HG03520 (cell line): ENCODE results near the gene EXOSC9.
"Not testable (repeated sequence)": the region's sequence is repeated elsewhere in the genome, so short reads cannot be mapped to it uniquely, and the experiment has no call there.

Experiments
- ATAC-seq: cut with Tn5 transposase; IDR thresholded peaks from one replicate; pipeline ENCODE4 v1.9.1; 2021; ENCODE audit warnings: mild to moderate bottlenecking, moderate library complexity; ENCODE audit not compliant: unreplicated experiment

EXOSC9 gene, protein sequence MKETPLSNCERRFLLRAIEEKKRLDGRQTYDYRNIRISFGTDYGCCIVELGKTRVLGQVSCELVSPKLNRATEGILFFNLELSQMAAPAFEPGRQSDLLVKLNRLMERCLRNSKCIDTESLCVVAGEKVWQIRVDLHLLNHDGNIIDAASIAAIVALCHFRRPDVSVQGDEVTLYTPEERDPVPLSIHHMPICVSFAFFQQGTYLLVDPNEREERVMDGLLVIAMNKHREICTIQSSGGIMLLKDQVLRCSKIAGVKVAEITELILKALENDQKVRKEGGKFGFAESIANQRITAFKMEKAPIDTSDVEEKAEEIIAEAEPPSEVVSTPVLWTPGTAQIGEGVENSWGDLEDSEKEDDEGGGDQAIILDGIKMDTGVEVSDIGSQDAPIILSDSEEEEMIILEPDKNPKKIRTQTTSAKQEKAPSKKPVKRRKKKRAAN

DNA sequence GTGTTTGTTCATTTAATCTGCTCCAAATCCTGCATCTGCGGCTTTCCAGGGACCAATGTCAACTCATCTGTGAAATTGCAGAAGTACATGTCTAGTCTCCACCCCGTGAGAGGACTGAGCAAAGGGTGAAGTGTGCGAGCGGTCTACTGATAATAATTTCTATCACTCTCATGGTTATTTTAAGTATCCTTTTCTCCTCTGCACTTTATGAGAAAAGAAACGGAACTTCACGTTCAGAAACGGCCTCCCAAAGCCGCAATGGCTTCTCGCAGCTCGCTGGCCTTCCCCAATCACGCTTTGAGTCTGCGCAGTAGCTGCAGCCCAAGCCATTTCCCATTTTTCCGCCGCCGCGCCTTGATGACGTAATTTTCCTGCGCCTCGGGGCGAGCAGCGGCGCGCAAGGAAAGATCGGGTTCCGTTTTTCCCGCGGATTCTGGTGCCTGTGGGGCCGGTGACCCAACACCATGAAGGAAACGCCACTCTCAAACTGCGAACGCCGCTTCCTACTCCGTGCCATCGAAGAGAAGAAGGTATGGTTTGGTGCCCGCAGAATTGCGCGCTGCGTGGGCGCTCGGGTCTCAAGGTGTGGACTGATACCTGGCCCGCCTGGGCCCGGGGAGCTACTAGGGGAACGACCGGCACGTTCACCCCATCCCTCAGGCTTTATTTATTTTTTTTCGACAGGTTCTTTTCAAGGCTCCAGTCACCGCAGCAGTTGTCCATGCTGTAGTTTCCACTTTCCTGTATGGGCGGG lies at the start of gene EXOSC9:
EXOSC9 (plus strand) TSS at position 363 of the 754 bp plus-strand sequence; CDS start at position 465, 102 bp downstream.
- ATAC-seq: peak; percentile 78

DNA sequence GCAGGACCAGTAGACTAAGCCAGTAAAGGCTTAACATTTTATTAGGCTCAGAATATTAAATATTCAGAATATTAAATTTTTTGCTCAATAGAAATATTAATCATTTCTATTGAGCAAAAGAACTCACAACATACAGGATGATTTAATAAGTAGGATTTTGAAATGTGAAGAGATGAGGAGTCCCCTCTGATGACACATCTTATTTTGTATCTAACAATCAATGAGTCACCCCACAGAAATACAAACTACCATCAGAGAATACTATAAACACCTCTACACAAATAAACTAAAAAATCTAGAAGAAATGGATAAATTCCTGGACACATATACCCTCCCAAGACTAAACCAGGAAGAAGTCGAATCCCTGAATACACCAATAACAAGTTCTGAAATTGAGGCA lies 49.0 kb upstream of the EXOSC9 start:
- not testable (repeated sequence) for ATAC-seq

DNA sequence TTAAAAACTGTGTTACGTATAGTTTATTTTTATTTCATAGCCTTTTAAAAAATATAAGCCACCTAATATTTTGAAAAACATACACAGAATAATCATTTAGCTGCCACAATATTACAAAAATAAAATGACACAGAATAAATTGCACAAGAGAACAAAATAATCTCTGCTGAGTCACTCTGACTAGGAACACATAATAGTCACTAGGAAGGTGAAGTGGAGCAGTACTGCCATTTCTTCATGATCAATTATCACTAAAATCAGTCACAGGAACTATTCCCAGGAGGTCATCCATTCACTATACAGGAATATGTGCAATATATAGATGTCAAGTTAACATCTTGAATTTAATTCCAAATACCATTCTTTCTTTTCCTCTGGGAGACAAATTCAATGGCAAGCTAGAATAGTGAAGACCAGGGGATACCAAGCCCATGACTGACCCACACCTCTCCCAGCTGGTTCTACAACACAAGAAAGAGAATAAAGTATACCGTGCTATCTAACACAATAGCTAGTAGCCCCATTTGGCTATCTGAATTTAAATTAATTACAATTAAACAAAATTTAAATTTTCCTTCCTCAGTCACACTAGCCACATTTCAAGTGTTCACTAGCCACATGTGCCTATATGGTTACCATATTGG lies 42.1 kb upstream of the EXOSC9 start:
- no peak for ATAC-seq

DNA sequence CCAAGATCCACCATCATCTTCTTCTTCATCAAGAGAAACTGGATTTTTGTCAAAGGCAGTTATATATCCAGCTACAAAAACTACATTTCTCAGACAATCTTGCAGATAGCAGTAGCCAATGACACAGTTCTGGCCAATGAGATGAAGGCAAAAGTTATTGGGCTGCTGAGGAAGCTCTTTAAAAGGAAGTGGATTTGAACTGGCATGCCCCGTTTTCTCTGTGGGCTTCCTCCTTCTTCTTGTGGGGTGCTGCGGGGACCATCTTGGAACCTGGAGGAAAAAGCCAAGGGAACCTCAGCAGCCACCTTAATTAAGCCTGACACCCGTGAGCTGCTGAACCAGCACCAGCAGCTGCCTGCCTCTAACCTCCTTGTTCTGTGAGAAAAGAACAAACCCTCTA lies 40.9 kb upstream of the EXOSC9 start:
- no peak for ATAC-seq

DNA sequence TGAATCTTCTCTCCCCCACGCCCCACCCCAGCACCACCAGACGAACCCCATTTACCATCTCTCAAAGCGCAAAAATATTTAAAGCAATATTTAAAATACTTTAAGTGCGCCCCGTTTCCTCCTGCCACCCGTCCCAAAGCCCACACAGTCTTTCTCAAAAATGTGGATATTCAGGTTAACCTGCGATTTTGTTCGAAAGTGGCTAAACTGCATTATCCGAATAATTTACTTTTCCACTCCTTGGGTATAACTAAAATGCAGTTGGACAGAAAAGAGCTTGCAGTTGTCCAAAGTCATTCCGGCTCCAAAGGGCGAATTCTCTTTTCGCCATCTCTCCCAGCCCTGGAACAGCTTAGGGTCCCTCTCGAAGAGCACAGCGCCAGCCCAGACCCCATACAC lies 36.8 kb upstream of the EXOSC9 start:
- ATAC-seq: no peak

DNA sequence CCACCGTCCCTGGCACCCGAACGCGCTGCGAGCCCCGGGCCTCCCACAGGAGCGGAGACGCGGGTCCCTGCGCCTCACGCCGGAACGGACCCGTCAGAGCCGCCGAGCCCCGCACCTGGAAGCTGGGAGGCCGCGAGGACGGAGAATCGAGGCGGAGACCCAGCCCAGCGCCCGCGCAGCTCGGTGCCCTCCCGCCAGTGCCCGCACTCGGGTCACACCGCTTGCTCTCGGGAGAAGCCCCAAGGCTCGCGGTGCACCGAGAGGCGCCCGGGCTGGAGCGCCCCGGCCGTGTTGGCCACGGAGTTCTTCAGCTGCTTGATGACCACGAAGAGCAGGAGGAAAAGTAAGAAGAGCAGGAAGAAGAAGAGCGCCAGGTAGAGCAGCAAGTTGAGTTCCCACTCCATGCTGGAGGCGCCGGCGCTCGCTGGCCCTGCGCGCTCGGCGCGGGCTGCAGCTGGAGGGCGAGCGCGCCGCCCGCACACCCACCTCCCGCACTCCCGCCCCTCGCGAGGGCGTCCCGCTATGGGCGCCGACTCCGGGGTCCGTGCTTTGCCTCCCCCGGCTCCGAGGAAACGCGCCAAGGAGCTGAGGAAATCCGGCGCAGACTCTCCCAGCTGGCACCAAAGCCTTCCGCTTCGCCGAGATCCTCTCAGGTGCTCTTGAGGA lies 36.3 kb upstream of the EXOSC9 start, which contains the start of gene SMIM43:
SMIM43 (minus strand) TSS at position 463 of the 666 bp plus-strand sequence; CDS start at position 404, 59 bp downstream.
- ATAC-seq: no peak

DNA sequence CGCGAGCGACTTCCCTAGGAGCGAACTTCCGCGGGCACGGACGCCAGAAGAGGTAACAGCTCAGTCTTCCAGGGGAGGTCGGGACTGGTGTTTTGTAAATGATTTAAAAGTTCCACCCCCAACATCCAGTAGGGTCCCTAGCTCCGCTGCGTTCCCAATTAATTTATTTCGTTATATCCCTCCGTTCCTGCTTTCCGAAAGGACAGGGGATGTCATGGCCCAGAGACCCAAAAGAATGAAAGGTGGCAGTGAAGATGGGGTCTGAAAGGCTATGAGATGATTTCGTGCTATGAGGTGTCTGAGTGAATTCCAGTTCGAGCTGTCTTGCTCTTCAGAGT lies 35.8 kb upstream of the EXOSC9 start:
- ATAC-seq: no peak

DNA sequence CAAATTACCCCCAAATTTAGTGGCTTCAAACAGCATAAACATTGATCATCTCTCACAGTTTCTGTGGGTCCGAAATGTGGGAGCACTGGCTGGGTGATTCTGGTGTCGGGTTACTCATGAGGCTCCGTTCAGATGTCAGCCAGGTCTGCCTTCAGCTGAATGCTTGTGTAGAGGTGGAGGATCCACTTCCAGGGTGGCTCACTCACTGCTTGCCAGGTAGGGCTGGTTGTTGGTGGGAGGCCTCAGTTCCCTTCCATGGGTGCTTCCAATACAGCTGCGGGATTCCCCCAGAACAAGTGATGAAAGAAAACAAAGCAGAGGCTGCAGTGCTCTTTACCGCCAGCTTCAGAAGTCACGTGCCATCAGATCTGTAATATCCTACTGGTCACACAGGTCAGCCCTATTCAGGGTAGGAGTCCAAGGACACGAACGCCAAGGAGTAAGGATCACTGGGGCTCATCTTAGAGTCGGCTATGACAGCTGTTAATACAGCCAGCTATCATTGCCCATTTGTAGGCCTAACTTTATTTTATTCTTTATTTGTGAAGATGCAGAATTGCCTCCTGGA lies 35.1 kb upstream of the EXOSC9 start:
- ATAC-seq: no peak

DNA sequence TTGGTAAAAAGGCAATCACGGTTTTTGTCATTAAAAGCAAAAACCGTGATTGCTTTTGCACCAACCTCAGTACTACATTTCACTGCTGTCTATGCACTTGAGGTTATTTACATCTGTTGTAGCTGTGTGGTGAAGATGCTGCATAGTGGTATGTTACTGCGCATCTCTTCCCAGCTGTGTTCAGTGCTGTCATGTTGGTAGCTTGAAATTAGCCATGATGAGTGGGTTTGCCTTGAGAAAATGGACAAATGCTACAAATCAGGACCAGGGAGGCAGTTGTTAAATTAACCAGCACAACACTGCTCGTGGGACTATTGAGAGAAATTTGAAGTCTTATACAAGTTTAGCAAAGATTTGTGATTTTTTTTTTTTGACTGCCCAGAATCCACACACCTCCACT lies 34.0 kb upstream of the EXOSC9 start:
- no peak for ATAC-seq

DNA sequence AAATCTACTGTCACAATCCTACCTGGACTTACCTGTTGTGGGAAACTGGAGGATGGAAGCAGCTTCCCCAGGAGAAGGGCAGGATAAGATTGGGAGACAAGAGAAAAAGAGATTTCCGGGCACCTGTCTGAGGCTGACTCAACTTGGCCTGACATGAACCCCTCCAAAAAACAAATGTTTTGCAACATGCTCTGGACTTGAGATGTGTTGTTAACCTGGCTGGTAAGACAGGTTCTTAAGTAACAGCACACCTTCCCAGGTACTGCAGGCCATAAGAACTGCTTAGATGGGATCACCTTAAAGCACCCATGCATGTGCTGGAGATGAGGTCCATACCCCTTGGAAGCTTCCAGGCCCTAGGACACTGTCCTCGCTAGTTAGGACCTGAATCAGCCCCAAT lies 31.8 kb upstream of the EXOSC9 start:
- no peak for ATAC-seq

DNA sequence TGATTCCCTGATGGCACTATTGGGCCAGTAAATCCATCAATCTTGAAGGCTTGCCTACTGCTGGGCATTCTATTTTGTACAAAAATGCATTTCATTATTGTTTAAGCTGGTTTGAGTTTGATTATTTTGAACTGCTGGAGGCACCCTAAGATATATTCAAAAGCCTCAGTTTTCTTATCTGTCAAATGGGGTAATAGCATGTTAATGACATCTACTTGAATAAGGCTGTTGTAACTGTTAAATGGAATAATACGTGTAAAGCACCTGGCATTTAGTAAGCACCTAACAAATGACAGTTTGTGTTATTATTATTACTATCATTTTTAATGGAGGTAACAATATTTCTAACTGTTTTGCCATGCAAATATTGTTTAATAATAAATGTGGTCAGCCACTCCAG lies 29.3 kb upstream of the EXOSC9 start:
- ATAC-seq: no peak

DNA sequence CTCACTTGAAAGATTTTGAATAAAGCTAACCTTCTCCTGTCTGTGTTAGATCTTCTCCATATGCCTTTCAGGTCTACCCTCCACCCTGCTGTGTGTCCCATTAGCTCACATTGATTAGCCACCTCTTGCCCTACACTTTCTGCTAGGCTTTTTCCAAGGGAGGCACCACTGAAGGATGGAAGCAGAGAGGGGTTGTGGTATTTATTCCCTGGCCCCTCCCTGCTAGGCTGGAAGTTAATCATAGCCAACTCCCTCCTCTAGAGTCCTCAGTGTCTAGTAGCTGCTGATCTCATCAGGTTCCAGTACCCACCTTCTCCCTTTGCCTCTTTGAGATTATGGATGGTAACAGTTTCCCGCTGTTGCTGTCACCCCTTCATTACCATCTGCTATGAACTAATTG lies 27.2 kb upstream of the EXOSC9 start:
- no peak for ATAC-seq

DNA sequence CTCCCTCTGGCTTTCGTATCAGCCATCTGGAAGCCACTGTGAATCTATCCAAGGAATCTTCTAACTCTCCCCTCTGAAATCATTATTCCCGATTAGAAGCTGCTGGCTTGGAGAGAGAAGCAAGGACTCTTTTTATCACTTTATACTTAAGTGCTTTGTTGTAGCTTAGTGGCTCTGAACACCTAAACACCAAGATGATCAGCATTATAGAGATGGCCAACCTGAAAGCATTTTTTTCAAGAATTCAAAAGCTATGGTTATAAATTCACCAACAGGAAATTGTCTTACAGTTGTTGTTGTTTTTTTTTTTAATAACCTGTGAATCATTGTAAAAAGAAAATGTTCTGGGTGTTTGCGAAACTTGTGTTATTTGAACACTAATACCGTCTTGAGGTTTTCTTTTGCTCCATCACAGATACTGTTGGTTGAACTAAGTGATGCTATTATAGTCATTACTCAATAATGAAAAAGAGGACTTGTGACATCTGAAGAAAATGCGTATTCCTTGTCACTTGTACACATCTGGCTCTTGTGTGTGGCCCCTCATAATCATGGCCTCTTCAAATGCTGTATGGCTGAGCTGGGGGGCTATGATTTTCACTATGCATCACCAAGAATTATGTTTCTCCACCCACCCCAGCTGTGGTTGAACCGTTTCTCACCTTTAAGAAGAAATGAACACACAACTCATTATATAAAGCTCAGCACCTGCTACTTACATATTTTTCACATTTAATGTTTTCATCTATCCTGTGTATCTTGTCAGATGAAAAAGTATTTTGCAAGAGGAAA lies 24.3 kb upstream of the EXOSC9 start:
- no peak for ATAC-seq

DNA sequence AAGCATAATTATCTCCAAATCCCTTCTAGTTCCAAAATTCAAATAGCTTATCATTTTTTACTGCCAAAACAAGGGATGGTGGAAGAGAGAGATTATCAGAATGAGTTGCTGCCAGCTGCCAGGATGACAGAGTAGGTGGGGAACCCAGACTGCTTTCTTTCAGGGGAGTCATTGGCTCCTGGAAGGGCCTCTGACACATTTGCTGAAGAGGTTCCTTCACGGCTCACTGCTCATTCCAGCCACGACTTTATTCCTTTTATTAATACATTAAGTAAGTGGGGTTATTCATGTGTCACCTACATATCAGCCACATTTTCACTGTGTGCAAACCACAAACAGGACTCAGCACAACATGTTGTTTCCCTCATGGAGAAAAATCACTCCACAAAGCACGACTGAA lies 23.5 kb upstream of the EXOSC9 start:
- peak; percentile 75 for ATAC-seq

DNA sequence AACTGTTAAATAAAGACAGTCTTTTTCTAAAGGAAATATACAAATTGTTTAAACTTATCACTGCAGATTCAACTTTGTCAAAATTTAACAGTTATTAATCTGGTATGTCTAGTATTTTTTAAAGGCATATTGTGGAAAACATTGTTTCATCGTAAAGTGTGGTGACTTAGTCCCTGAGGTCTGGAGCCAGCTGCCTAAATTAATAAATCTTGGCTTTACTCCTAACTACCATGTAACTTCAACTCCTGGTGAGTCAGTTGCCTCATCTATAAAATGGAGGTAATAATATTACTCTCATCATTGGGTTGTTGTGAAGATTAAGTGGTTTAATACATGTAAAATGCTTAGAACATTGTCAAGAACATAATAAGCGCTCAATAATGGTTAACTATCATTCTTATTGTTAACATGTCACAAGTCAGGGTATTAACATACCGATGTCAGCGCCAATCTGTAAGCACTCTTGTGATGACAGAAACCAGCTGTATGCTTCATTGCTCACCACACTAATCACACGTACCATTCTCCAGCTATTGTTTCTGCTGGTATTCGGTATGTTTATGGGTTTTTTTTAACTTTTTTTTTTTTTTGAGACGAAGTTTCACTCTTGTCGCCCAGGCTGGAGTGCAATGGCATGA lies 22.0 kb upstream of the EXOSC9 start:
- ATAC-seq: no peak

DNA sequence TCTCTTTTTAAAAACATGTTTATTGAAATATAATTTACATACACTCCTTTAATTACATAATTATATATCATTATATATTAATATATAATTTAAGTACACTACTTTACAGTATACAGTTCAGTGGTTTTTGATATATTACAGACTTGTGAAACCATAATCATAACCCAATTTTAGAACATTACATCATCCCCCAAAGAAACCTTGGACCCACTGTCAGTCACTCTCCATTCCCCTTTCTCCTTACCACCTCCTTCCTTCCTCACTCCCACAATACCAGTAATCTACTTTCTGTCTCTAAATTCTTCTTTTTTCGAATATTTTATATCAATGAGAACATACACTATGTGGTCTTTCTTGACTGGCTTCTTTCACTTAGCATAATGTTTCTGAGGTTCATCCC lies 17.9 kb upstream of the EXOSC9 start:
- no peak for ATAC-seq

DNA sequence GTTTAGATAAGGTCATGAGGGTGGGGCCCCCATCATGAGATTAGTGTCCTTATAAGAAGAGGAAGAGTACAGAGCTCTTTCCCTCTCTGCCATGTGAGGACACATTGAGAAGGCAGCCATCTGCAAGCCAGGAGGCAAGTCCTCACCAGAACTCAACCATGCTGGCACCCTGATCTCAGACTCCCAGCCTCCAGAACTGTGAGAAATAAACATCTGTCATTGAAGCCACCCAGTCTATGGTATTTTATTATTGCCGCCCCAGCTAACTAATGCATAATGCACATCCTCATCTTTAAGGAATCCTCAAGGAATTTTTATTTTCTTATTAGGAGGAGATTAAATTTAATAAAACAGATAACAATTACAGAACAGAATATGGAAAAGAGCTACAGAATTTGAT lies 16.7 kb upstream of the EXOSC9 start:
- no peak for ATAC-seq

DNA sequence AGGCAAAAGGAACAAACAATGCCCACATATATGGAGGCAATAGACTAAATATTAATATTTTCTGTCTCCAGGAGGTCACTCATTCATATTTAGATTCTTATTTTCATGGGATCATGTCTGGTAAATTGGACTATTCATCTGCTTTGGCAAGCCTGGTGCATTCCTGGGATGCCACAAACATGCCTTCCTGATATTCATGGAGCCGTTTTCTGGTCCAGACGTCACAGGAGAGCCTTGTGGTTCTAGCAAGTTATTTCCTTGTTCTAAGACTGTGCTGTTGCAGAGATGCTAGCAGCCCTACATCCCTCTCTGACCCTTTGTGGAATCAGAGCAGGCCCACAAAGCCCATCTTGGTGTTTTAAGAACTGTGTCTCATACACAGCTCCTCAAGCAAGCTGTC lies 16.1 kb upstream of the EXOSC9 start:
- ATAC-seq: no peak

DNA sequence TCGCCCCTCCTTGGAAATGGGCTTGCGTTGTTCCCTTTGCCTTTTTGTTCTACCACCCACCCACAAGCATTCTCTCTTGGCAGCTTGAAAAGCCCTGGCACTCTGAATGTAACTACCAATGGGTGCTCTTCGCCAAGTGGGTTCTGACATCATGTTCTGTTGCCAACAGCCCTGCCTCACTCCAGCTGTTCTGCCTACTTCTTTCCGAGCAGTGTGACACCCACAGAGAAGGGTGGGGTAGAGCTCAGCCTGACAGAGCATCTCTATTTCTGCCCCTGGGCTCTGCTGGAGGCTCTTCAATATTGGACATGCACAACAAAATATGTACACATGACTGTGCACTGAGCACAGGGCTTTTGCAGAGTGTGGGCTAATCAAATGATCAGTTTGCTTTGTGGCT lies 15.6 kb upstream of the EXOSC9 start:
- no peak for ATAC-seq

DNA sequence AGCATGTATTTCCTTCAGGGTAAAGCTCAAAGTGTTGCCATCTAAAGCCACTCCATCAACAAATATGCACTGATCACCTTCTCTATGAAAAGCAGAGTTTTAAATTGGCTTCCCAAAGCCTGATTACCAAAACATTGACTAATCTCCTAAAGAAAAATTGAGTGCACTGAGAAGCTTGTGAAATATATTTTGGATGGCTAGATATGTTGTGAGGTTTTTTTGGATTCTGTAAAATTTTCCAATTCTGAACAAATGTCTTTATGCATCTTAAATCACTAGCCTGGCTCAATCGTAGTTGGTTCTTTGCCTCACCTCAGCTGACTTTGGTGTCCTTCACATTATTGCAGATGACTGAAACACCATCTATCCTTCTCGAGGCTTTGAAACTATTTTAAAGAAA lies 14.9 kb upstream of the EXOSC9 start:
- ATAC-seq: no peak
